HepG2 (cell line): ENCODE data around the gene HSPE1. TPM values are rescaled to one million over a fixed set of nuclear protein-coding genes. Genes with fewer than 3 reads are reported as not detected.

ENCODE experiments used
- DR1 ChIP-seq: sonication (generic); formaldehyde crosslinking; IDR thresholded peaks from 2 replicates; pipeline ENCODE4 v1.8.0; 2021; ENCODE audit warnings: mild to moderate bottlenecking, missing genetic modification reagents, inconsistent platforms
- KLF15 ChIP-seq: sonication (generic); formaldehyde crosslinking; IDR thresholded peaks from 2 replicates; pipeline ENCODE4 v1.8.1; 2023; ENCODE audit warnings: borderline replicate concordance, mild to moderate bottlenecking, inconsistent platforms, missing genetic modification reagents, mixed read lengths
- NR3C1 ChIP-seq: sonication (generic); formaldehyde crosslinking; IDR thresholded peaks from 2 replicates; pipeline ENCODE4 v1.4.0; 2020; ENCODE audit warnings: missing genetic modification reagents
- PLRG1 ChIP-seq: fragments of 450-650 bp; conservative IDR thresholded peaks from 2 replicates; pipeline ENCODE4 v1.6.1; 2016
- PPARG ChIP-seq: conservative IDR thresholded peaks from 2 replicates; pipeline ENCODE4 v1.6.1; 2016; ENCODE audit warnings: missing biosample characterization, missing genetic modification reagents
- SMARCE1 ChIP-seq: fragments of 450-650 bp; IDR thresholded peaks from 2 replicates; pipeline ENCODE4 v1.6.1; 2017; ENCODE audit warnings: borderline replicate concordance
- SNAPC2 ChIP-seq: sonication (generic); formaldehyde crosslinking; IDR thresholded peaks from 2 replicates; pipeline ENCODE4 v1.8.1; 2022; ENCODE audit warnings: mild to moderate bottlenecking, missing genetic modification reagents
- SOX6 ChIP-seq, 2 experiments: fragments of 450-650 bp in 1 of 2; sonication (generic) in 1 of 2; formaldehyde crosslinking in 1 of 2; IDR thresholded peaks; 2 replicates each; pipeline versions ENCODE4 v1.4.0 to v1.6.1; 2017 to 2020; ENCODE audit warnings: antibody characterized with exemption in 1 of 2, mild to moderate bottlenecking in 1 of 2, missing genetic modification reagents in 1 of 2
- ZNF569 ChIP-seq: sonication (generic); formaldehyde crosslinking; IDR thresholded peaks from 2 replicates; pipeline ENCODE4 v1.5.0; 2020; ENCODE audit warnings: mild to moderate bottlenecking, missing genetic modification reagents, moderate library complexity, borderline replicate concordance
- ZNF614 ChIP-seq: IDR thresholded peaks from 2 replicates; pipeline ENCODE4 v1.6.1; 2018; ENCODE audit warnings: missing biosample characterization, missing genetic modification reagents, inconsistent platforms, borderline replicate concordance
- ZNF841 ChIP-seq: sonication (generic); formaldehyde crosslinking; IDR thresholded peaks from 2 replicates; pipeline ENCODE4 v1.8.1; 2023; ENCODE audit warnings: missing genetic modification reagents, borderline replicate concordance
- polyA plus RNA-seq, 8 experiments: library from polyadenylated mRNA; depleted of rRNA in 3 of 8; stranded (reverse) in 7 of 8; unstranded in 1 of 8; fragments of >200 nt; fragmentation: Illumina TruSeq in 4 of 8; extraction: Trizol in 4 of 8; gene quantifications; 2 replicates each; pipeline versions ENCODE4 v1.2.1 to v1.2.3, GENCODE V29; 2011 to 2016; ENCODE audit warnings: low read depth in 4 of 8, missing spikeins in 1 of 8, mixed read lengths in 1 of 8; ENCODE audit not compliant: insufficient read depth in 1 of 8
- total RNA-seq, 5 experiments: library from RNA; depleted of rRNA; stranded (reverse); fragments of >200 nt; fragmentation: Illumina TruSeq; extraction: Trizol; gene quantifications; 2 replicates each; pipeline ENCODE4 v1.2.3, GENCODE V29; 2016; ENCODE audit warnings: low read depth in 1 of 5
- TF ChIP-seq, protein P1 (sequence below), 2 experiments: IDR thresholded peaks; 2 replicates each; pipeline ENCODE4 v1.6.1; 2011 to 2012; ENCODE audit warnings: low read length in 2 of 2, borderline replicate concordance in 1 of 2, low read depth in 1 of 2, mild to moderate bottlenecking in 1 of 2, moderate library complexity in 1 of 2
- TF ChIP-seq, protein P2 (sequence below): sonication (generic); formaldehyde crosslinking; IDR thresholded peaks from 2 replicates; pipeline ENCODE4 v1.4.0; 2020; ENCODE audit warnings: missing genetic modification reagents, borderline replicate concordance
- TF ChIP-seq, protein P3 (sequence below): sonication (generic); formaldehyde crosslinking; IDR thresholded peaks from 2 replicates; pipeline ENCODE4 v1.4.0; 2020; ENCODE audit warnings: missing genetic modification reagents
- TF ChIP-seq, protein P4 (sequence below): sonication (generic); formaldehyde crosslinking; IDR thresholded peaks from 2 replicates; pipeline ENCODE4 v1.5.1; 2020; ENCODE audit warnings: missing genetic modification reagents, mild to moderate bottlenecking, borderline replicate concordance

HSPE1 gene
- total and polyA plus RNA-seq, 2 of the 13 experiments (the other 11 are each of a cell fraction or from before 2014, with no cell fraction given) = 244 to 823 TPM

DNA sequence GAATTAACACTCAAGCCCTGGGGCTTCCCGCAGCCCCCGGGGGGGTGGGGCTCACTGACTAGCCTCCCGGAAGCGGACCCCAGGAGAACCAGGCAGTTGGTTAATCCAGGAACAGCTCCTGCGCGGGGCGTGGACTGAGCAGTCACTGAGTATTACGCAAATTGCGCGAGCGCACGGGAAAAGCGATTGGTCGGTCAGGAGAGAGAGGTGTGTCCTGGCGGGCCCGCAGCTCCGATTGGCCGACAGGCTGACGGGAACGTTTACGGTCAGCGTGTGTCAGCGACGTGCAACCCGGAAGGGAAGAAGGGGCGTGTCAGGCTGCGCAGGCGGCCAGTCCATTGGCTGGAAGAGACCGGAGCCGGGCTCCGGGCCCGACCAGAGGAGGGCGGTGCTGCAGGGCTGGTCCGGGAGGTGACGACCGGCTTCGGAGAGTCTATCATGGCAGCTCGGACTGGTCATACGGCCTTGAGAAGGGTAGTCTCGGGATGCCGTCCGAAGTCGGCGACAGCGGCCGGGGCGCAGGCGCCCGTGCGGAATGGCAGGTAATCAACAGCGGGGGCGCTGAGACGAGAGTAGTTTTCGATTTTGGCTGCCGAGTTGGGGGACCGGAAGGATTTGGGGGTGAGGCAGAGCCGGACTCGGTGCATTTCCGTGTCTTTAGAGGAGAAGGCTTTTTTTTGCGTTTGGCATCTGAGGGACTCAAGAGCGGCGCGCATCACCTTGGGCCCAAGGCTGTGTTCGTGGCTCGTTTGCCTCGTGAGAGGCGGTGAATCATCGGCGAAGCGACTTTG lies 46.9 kb upstream of the HSPE1 start, which contains the start of gene COQ10B (continued):
- TF ChIP-seq, protein P1, sequence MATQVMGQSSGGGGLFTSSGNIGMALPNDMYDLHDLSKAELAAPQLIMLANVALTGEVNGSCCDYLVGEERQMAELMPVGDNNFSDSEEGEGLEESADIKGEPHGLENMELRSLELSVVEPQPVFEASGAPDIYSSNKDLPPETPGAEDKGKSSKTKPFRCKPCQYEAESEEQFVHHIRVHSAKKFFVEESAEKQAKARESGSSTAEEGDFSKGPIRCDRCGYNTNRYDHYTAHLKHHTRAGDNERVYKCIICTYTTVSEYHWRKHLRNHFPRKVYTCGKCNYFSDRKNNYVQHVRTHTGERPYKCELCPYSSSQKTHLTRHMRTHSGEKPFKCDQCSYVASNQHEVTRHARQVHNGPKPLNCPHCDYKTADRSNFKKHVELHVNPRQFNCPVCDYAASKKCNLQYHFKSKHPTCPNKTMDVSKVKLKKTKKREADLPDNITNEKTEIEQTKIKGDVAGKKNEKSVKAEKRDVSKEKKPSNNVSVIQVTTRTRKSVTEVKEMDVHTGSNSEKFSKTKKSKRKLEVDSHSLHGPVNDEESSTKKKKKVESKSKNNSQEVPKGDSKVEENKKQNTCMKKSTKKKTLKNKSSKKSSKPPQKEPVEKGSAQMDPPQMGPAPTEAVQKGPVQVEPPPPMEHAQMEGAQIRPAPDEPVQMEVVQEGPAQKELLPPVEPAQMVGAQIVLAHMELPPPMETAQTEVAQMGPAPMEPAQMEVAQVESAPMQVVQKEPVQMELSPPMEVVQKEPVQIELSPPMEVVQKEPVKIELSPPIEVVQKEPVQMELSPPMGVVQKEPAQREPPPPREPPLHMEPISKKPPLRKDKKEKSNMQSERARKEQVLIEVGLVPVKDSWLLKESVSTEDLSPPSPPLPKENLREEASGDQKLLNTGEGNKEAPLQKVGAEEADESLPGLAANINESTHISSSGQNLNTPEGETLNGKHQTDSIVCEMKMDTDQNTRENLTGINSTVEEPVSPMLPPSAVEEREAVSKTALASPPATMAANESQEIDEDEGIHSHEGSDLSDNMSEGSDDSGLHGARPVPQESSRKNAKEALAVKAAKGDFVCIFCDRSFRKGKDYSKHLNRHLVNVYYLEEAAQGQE (IDR thresholded peaks at IDR 0.05; ENCODE audit: borderline replicate concordance in 1 of 2, low read depth in 1 of 2, low read length in 2 of 2) = peak in 1 of 2 experiments; percentile 62; a peak in 1 of 4 replicates
- 0 out of 2 replicates have a peak, but pooled peaks have one; percentile 8 for TF ChIP-seq PPARG (CRISPR knock-in tag)
- no peak for TF ChIP-seq ZNF841
- TF ChIP-seq NR3C1 (CRISPR knock-in tag) = no peak
- TF ChIP-seq SMARCE1 = no peak
- TF ChIP-seq, protein P2, sequence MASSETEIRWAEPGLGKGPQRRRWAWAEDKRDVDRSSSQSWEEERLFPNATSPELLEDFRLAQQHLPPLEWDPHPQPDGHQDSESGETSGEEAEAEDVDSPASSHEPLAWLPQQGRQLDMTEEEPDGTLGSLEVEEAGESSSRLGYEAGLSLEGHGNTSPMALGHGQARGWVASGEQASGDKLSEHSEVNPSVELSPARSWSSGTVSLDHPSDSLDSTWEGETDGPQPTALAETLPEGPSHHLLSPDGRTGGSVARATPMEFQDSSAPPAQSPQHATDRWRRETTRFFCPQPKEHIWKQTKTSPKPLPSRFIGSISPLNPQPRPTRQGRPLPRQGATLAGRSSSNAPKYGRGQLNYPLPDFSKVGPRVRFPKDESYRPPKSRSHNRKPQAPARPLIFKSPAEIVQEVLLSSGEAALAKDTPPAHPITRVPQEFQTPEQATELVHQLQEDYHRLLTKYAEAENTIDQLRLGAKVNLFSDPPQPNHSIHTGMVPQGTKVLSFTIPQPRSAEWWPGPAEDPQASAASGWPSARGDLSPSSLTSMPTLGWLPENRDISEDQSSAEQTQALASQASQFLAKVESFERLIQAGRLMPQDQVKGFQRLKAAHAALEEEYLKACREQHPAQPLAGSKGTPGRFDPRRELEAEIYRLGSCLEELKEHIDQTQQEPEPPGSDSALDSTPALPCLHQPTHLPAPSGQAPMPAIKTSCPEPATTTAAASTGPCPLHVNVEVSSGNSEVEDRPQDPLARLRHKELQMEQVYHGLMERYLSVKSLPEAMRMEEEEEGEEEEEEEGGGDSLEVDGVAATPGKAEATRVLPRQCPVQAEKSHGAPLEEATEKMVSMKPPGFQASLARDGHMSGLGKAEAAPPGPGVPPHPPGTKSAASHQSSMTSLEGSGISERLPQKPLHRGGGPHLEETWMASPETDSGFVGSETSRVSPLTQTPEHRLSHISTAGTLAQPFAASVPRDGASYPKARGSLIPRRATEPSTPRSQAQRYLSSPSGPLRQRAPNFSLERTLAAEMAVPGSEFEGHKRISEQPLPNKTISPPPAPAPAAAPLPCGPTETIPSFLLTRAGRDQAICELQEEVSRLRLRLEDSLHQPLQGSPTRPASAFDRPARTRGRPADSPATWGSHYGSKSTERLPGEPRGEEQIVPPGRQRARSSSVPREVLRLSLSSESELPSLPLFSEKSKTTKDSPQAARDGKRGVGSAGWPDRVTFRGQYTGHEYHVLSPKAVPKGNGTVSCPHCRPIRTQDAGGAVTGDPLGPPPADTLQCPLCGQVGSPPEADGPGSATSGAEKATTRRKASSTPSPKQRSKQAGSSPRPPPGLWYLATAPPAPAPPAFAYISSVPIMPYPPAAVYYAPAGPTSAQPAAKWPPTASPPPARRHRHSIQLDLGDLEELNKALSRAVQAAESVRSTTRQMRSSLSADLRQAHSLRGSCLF = no peak
- no peak for TF ChIP-seq PLRG1
- TF ChIP-seq, protein P3, sequence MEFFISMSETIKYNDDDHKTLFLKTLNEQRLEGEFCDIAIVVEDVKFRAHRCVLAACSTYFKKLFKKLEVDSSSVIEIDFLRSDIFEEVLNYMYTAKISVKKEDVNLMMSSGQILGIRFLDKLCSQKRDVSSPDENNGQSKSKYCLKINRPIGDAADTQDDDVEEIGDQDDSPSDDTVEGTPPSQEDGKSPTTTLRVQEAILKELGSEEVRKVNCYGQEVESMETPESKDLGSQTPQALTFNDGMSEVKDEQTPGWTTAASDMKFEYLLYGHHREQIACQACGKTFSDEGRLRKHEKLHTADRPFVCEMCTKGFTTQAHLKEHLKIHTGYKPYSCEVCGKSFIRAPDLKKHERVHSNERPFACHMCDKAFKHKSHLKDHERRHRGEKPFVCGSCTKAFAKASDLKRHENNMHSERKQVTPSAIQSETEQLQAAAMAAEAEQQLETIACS (CRISPR knock-in tag) = 0 out of 2 replicates have a peak, but pooled peaks have one; percentile 40
- no peak; the same call in 1 of the 2 replicates for TF ChIP-seq DR1
- peak; percentile 95; the same call in 1 of the 2 replicates for TF ChIP-seq ZNF569
- peak; percentile 58; the same call in 1 of the 2 replicates for TF ChIP-seq SNAPC2 (CRISPR knock-in tag)
- peak; percentile 57; the same call in 1 of the 2 replicates for TF ChIP-seq KLF15 (CRISPR knock-in tag)
- TF ChIP-seq, protein P4, sequence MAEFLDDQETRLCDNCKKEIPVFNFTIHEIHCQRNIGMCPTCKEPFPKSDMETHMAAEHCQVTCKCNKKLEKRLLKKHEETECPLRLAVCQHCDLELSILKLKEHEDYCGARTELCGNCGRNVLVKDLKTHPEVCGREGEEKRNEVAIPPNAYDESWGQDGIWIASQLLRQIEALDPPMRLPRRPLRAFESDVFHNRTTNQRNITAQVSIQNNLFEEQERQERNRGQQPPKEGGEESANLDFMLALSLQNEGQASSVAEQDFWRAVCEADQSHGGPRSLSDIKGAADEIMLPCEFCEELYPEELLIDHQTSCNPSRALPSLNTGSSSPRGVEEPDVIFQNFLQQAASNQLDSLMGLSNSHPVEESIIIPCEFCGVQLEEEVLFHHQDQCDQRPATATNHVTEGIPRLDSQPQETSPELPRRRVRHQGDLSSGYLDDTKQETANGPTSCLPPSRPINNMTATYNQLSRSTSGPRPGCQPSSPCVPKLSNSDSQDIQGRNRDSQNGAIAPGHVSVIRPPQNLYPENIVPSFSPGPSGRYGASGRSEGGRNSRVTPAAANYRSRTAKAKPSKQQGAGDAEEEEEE (CRISPR knock-in tag) = no peak
- TF ChIP-seq ZNF614 (CRISPR knock-in tag) = peak; percentile 50; the same call in 1 of the 2 replicates
- TF ChIP-seq SOX6 (IDR thresholded peaks at IDR 0.05) = no peak
- peak; percentile 64 for TF ChIP-seq SOX6 (CRISPR knock-in tag; IDR thresholded peaks at IDR 0.05)
